ENCODE measurements around the gene GRHL1.

The GRHL1 gene

GRCh38 chr2:9985531-9986328 lies 34.2 kb downstream of the GRHL1 start:
- DNase-seq (ENCODE audit: low spot score) = no peak
- H3K27ac ChIP-seq = no peak overlapping the region
- TF ChIP-seq, protein P1, sequence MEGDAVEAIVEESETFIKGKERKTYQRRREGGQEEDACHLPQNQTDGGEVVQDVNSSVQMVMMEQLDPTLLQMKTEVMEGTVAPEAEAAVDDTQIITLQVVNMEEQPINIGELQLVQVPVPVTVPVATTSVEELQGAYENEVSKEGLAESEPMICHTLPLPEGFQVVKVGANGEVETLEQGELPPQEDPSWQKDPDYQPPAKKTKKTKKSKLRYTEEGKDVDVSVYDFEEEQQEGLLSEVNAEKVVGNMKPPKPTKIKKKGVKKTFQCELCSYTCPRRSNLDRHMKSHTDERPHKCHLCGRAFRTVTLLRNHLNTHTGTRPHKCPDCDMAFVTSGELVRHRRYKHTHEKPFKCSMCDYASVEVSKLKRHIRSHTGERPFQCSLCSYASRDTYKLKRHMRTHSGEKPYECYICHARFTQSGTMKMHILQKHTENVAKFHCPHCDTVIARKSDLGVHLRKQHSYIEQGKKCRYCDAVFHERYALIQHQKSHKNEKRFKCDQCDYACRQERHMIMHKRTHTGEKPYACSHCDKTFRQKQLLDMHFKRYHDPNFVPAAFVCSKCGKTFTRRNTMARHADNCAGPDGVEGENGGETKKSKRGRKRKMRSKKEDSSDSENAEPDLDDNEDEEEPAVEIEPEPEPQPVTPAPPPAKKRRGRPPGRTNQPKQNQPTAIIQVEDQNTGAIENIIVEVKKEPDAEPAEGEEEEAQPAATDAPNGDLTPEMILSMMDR (conservative IDR thresholded peaks at IDR 0.05; ENCODE audit: low read depth) = no peak
- ChIA-PET POLR2A (ENCODE audit: low non-redundant PET) (no interaction called here), CTCF (interaction anchor here (0.6 to 0.8 kb wide), 2 partner anchors 25 to 452 kb away, joined by 3 to 6 read pairs; no protein-coding TSS in a partner anchor)

GRCh38 chr2:9988320-9988719 lies 36.8 kb downstream of the GRHL1 start:
- POLR2A ChIA-PET (ENCODE audit: low non-redundant PET) = no interaction called here
- CTCF ChIA-PET = interaction anchor here (0.6 kb wide), 1 partner anchor 154 kb away, joined by 5 read pairs; no protein-coding TSS in a partner anchor
- DNase-seq (ENCODE audit: low spot score) = no peak
- no peak overlapping the region for H3K27ac ChIP-seq
- TF ChIP-seq, protein P1 (conservative IDR thresholded peaks at IDR 0.05; ENCODE audit: low read depth) = no peak

DNA sequence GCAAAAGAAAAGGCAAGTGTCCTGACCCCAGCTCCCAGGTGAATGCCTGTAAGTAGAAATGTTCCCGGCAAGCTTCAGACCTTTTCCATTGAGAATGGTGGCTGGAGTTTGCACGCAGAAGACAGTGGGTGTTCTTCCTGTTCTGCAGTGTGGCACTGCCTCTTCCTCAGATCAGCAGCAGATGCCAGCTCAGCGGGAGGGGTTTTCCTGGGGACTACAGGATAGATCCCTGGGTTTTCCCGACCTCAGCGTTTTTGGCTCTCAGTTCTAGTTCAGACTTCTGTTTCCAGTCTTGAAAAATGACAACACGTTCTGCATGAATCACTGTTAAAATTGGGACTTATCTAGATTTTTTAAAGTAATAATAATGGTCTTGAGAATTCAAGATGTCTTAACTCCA lies 39.2 kb downstream of the GRHL1 start:
- ChIA-PET POLR2A (ENCODE audit: low non-redundant PET) (no interaction called here), CTCF (interaction anchor here (0.6 kb wide), 1 partner anchor 445 kb away, joined by 3 read pairs; no protein-coding TSS in a partner anchor)
- TF ChIP-seq, protein P1 (conservative IDR thresholded peaks at IDR 0.05; ENCODE audit: low read depth) = no peak
- no peak for DNase-seq (ENCODE audit: low spot score)
- no peak overlapping the region for H3K27ac ChIP-seq

GRCh38 chr2:9991221-9991620 lies 39.7 kb downstream of the GRHL1 start:
- CTCF ChIA-PET = no interaction called here
- no peak overlapping the region for H3K27ac ChIP-seq

DNA sequence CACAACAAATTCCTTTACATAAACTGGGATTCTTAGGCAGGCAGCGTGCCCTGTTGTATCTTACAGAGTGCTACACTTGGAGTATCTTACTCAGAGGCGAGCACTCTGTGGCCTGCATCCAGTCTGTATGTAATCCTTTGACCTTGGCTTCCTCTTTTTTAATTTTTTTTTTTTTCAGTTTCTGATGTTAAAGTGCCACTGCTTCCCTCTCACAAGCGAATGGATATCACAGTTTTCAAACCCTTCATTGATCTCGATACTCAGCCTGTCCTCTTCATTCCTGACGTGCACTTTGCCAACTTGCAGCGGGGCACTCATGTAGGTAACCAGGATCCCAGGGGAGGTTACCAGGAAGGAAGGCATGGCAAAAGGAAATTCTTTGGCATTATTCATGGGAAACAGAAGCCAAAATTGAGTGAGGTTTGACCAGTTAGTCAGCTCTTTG lies 40.4 kb downstream of the GRHL1 start:
- ChIA-PET POLR2A (ENCODE audit: low non-redundant PET) (no interaction called here), CTCF (interaction anchor here (0.7 kb wide), 1 partner anchor 74 kb away, joined by 3 read pairs; no protein-coding TSS in a partner anchor)
- DNase-seq (ENCODE audit: low spot score) = no peak
- no peak overlapping the region for H3K27ac ChIP-seq
- TF ChIP-seq, protein P1 (conservative IDR thresholded peaks at IDR 0.05; ENCODE audit: low read depth) = no peak

More at GRCh38 chr2:9991221-9991620, 39.7 kb downstream of the GRHL1 start:
- TF ChIP-seq, protein P1 (conservative IDR thresholded peaks at IDR 0.05; ENCODE audit: low read depth) = no peak
- POLR2A ChIA-PET (ENCODE audit: low non-redundant PET) = no interaction called here
- DNase-seq (ENCODE audit: low spot score) = no peak

- no peak for DNase-seq (ENCODE audit: low spot score)
- ChIA-PET CTCF (interaction anchor here (0.7 kb wide), 1 partner anchor 73 kb away, joined by 3 read pairs; no protein-coding TSS in a partner anchor), POLR2A (ENCODE audit: low non-redundant PET) (no interaction called here)
- TF ChIP-seq, protein P1 (conservative IDR thresholded peaks at IDR 0.05; ENCODE audit: low read depth) = no peak
- H3K27ac ChIP-seq = no peak overlapping the region
Observed at GRCh38 chr2:9992427-9993187, 41.1 kb downstream of the GRHL1 start.
